ENCODE data around the gene SF3B1. TPM values are rescaled to one million over a fixed set of nuclear protein-coding genes. Genes with fewer than 3 reads are reported as not detected.
"Not testable (repeated sequence)": the region's sequence is repeated elsewhere in the genome, so short reads cannot be mapped to it uniquely, and the experiment has no call there.

The SF3B1 gene
- total RNA-seq, 1 experiment from 2014 or later = 274 TPM

DNA sequence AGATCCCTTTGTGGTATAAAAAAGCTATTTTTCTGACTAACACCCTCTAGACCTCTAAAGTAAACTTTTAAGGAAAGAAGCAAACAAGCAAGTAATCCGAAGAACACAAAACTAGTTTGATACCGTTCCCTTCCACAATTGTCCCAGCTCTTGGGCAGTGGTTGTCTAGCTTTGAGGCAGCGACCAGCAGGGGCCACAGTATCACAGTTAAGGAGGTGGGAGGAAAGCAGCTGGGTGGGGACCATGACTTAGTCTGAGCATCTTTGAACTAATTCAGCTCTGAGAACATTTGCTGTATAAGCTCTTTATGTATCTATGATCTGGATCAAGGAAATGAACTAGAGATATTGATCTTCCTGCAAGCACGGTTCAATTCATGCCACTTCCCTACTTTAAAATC, 51.0 kb downstream of the SF3B1 start:
- Mint-ChIP-seq H3K27ac (ENCODE audit: unreplicated experiment) (no peak overlapping the region), H3K4me3 (ENCODE audit: unreplicated experiment) (no peak overlapping the region), H3K4me1 (ENCODE audit: low read depth, unreplicated experiment) (peaks cover 7% of the 10 kb centered on the region), H3K36me3 (ENCODE audit: insufficient read depth, unreplicated experiment) (peaks cover 3% of the 10 kb centered on the region), H3K27me3 (ENCODE audit: insufficient read depth, unreplicated experiment) (peaks cover 6% of the 10 kb centered on the region), H3K9me3 (ENCODE audit: unreplicated experiment) (no peaks in the 10 kb centered on the region)
- Histone ChIP-seq H3K4me1 (no peaks in the 10 kb centered on the region), H3K4me3 (ENCODE audit: low read depth, low read length) (no peak overlapping the region), H3K27me3 (replicated peaks; ENCODE audit: control insufficient read depth, insufficient read depth, low read length) (no peaks in the 10 kb centered on the region), H3K36me3 (ENCODE audit: control insufficient read depth, insufficient read depth, low read length) (no peaks in the 10 kb centered on the region), H3K9me3 (no peaks in the 10 kb centered on the region)
- intact Hi-C loops (cut with micrococcal nuclease; ENCODE audit: unreplicated experiment) = no loop called here
- peak in 1 of 2 experiments; percentile 31 for TF ChIP-seq CTCF (IDR thresholded peaks at IDR 0.05; ENCODE audit: insufficient read depth in 1 of 2, low read depth in 1 of 2, low read length in 1 of 2, severe bottlenecking in 1 of 2, unreplicated experiment in 1 of 2)
- BruUV-seq (replicated peaks) = no TSS peak
- no peak for DNase-seq
- POLR2A ChIA-PET = no interaction called here
- CTCF ChIA-PET = interaction anchor here (0.5 to 1.0 kb wide), 2 partner anchors 26 to 270 kb away, joined by 3 read pairs; no protein-coding TSS in a partner anchor

GRCh38 chr2:197381641-197382040, 53.2 kb downstream of the SF3B1 start:
- Mint-ChIP-seq H3K36me3 (ENCODE audit: insufficient read depth, unreplicated experiment) (peaks cover 7% of the 10 kb centered on the region), H3K27ac (ENCODE audit: unreplicated experiment) (no peak overlapping the region), H3K4me3 (ENCODE audit: unreplicated experiment) (no peak overlapping the region), H3K27me3 (ENCODE audit: insufficient read depth, unreplicated experiment) (peaks cover 6% of the 10 kb centered on the region), H3K4me1 (ENCODE audit: low read depth, unreplicated experiment) (peaks cover 7% of the 10 kb centered on the region), H3K9me3 (ENCODE audit: unreplicated experiment) (no peaks in the 10 kb centered on the region)
- BruUV-seq (replicated peaks) = no TSS peak
- no peaks in the 10 kb centered on the region for H3K4me1 ChIP-seq
- no peak overlapping the region for H3K4me3 ChIP-seq (ENCODE audit: low read depth, low read length)
- ChIA-PET POLR2A (no interaction called here), CTCF (no interaction called here)
- no peaks in the 10 kb centered on the region for H3K27me3 ChIP-seq (replicated peaks; ENCODE audit: control insufficient read depth, insufficient read depth, low read length)
- intact Hi-C loops (cut with micrococcal nuclease; ENCODE audit: unreplicated experiment) = no loop called here
- no peaks in the 10 kb centered on the region for H3K9me3 ChIP-seq
- no peaks in the 10 kb centered on the region for H3K36me3 ChIP-seq (ENCODE audit: control insufficient read depth, insufficient read depth, low read length)
- no peak for TF ChIP-seq CTCF (IDR thresholded peaks at IDR 0.05; ENCODE audit: insufficient read depth in 1 of 2, low read depth in 1 of 2, low read length in 1 of 2, severe bottlenecking in 1 of 2, unreplicated experiment in 1 of 2)
- DNase-seq = no peak

GRCh38 chr2:197379918-197380309, 54.9 kb downstream of the SF3B1 start:
- H3K4me1 Mint-ChIP-seq (ENCODE audit: low read depth, unreplicated experiment); BruUV-seq (replicated peaks); DNase-seq; CTCF ChIA-PET; H3K27me3 ChIP-seq (replicated peaks; ENCODE audit: control insufficient read depth, insufficient read depth, low read length); H3K4me1 ChIP-seq; H3K4me3 Mint-ChIP-seq (ENCODE audit: unreplicated experiment); POLR2A ChIA-PET; H3K9me3 Mint-ChIP-seq (ENCODE audit: unreplicated experiment); H3K36me3 Mint-ChIP-seq (ENCODE audit: insufficient read depth, unreplicated experiment); H3K27me3 Mint-ChIP-seq (ENCODE audit: insufficient read depth, unreplicated experiment); H3K4me3 ChIP-seq (ENCODE audit: low read depth, low read length); H3K27ac Mint-ChIP-seq (ENCODE audit: unreplicated experiment); H3K36me3 ChIP-seq (ENCODE audit: control insufficient read depth, insufficient read depth, low read length); H3K9me3 ChIP-seq: not testable (repeated sequence)
- intact Hi-C loops (cut with micrococcal nuclease; ENCODE audit: unreplicated experiment) = loop anchor here (2.0 kb wide), 3 partner anchors 57 to 399 kb away; partner anchors contain the start of gene ANKRD44

GRCh38 chr2:197379308-197379917, 55.4 kb downstream of the SF3B1 start:
- H3K27me3 Mint-ChIP-seq (ENCODE audit: insufficient read depth, unreplicated experiment); BruUV-seq (replicated peaks); DNase-seq; H3K4me3 Mint-ChIP-seq (ENCODE audit: unreplicated experiment); H3K9me3 ChIP-seq; H3K4me1 ChIP-seq; H3K27me3 ChIP-seq (replicated peaks; ENCODE audit: control insufficient read depth, insufficient read depth, low read length); H3K27ac Mint-ChIP-seq (ENCODE audit: unreplicated experiment); H3K4me3 ChIP-seq (ENCODE audit: low read depth, low read length); H3K4me1 Mint-ChIP-seq (ENCODE audit: low read depth, unreplicated experiment); H3K9me3 Mint-ChIP-seq (ENCODE audit: unreplicated experiment); H3K36me3 Mint-ChIP-seq (ENCODE audit: insufficient read depth, unreplicated experiment); H3K36me3 ChIP-seq (ENCODE audit: control insufficient read depth, insufficient read depth, low read length): not testable (repeated sequence)
- intact Hi-C loops (cut with micrococcal nuclease; ENCODE audit: unreplicated experiment) = loop anchor here (2.0 kb wide), 3 partner anchors 57 to 399 kb away; partner anchors contain the start of gene ANKRD44
- CTCF ChIA-PET = interaction anchor here (0.6 to 1.2 kb wide), 2 partner anchors 156 to 188 kb away, joined by 5 read pairs; no protein-coding TSS in a partner anchor
- POLR2A ChIA-PET = interaction anchor here (0.7 kb wide), 1 partner anchor 72 kb away, joined by 9 read pairs; no protein-coding TSS in a partner anchor
